Large intestine (tissue), 3 donors: ENCODE results near the gene GEMIN8. TPM values are rescaled to one million over a fixed set of nuclear protein-coding genes. Genes with fewer than 3 reads are reported as not detected.

Source experiments
- DNase-seq, 2 donors: peaks; one replicate each; pipeline versions ENCODE4 v3.0.0 to v3.0.0-alpha.2; 2013
- H3K27ac ChIP-seq: one replicate; pipeline ENCODE4 v1.5.1; 2013; ENCODE audit warnings: low read length
- H3K27me3 ChIP-seq: 2 replicates; pipeline ENCODE4 v1.6.1; 2013; ENCODE audit warnings: low read length; ENCODE audit not compliant: control insufficient read depth, insufficient read depth
- H3K36me3 ChIP-seq: 2 replicates; pipeline ENCODE4 v1.6.1; 2013; ENCODE audit warnings: low read length; ENCODE audit not compliant: control insufficient read depth, insufficient read depth
- H3K4me1 ChIP-seq: one replicate; pipeline ENCODE4 v1.6.1; 2013; ENCODE audit warnings: low read length; ENCODE audit not compliant: control insufficient read depth, insufficient read depth
- H3K4me3 ChIP-seq: one replicate; pipeline ENCODE4 v1.5.1; 2013; ENCODE audit warnings: low read length
- H3K9me3 ChIP-seq: one replicate; pipeline ENCODE4 v1.6.1; 2013; ENCODE audit warnings: mild to moderate bottlenecking, low read depth, low read length, moderate library complexity; ENCODE audit not compliant: control insufficient read depth
- WGBS: methylation state at CpG from one replicate; pipeline ENCODE4 v1.1.5; 2013; ENCODE audit warnings: low lambda C conversion rate; ENCODE audit not compliant: insufficient coverage; 5-methylcytosine and 5-hydroxymethylcytosine counted together
- polyA plus RNA-seq: library from polyadenylated mRNA; unstranded; fragments of 120-200 nt; gene quantifications from one replicate; pipeline ENCODE4 v1.2.1, GENCODE V29; 2013

The GEMIN8 gene
- polyA plus RNA-seq, 1 donor = 19.6 TPM

DNA sequence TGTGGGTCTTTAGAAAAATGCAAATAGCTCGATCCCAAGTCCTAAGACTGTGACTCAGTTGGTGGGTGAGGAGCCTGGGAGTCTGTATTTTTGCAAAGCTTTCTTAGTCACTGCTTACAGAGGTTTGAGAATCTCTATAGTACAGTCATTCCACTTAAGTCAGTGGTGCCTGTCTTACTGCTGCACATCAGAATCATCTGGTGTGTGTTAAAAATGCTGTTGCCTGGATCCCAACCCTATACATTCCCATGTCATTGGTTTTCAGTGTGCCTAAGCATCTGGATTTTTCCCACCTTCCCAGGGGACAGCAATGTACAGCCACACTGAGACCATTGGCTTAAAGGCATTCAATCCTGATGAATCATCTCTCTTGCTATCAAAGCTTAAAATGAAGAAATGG, 21.0 kb upstream of the GEMIN8 start:
- H3K27ac ChIP-seq = no peak overlapping the region
- H3K4me1 ChIP-seq = no peaks in the 10 kb centered on the region
- H3K9me3 ChIP-seq = no peaks in the 10 kb centered on the region
- no peak overlapping the region for H3K4me3 ChIP-seq
- WGBS = no CpG with 5 or more reads among the region's 1 CpG
- no peaks in the 10 kb centered on the region for H3K27me3 ChIP-seq
- H3K36me3 ChIP-seq = no peaks in the 10 kb centered on the region
- no peak for DNase-seq

DNA sequence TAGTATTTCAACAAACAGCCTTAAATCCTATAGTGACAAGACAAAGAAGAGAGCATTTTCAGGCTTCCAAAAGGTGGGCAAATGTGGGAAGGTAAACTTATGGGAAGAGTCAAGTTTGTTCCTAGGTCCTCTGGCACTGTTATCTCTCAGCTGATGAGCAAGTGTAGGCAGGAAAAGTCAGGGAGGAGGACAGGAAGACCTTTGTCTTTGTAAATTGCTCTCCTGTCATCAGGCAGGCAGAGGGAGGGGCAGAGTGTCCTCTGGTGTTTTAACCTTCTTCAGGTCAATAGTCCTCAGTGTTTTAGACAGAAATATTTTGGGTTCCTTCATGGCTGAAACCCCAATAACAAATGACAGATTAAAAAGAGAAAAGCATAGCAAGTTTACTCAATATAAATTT, 13.5 kb upstream of the GEMIN8 start:
- no peaks in the 10 kb centered on the region for H3K4me1 ChIP-seq
- peak in 1 of 2 donors; percentile 19 for DNase-seq
- no peaks in the 10 kb centered on the region for H3K9me3 ChIP-seq
- no peaks in the 10 kb centered on the region for H3K36me3 ChIP-seq
- no peak overlapping the region for H3K4me3 ChIP-seq
- no peaks in the 10 kb centered on the region for H3K27me3 ChIP-seq
- H3K27ac ChIP-seq = no peak overlapping the region

- Histone ChIP-seq H3K9me3 (no peaks in the 10 kb centered on the region), H3K4me3 (no peak overlapping the region), H3K4me1 (no peaks in the 10 kb centered on the region), H3K27me3 (no peaks in the 10 kb centered on the region), H3K27ac (no peak overlapping the region), H3K36me3 (no peaks in the 10 kb centered on the region)
- 40% methylated on average over 2 of the region's 3 CpGs for WGBS
- peak in 1 of 2 donors; percentile 11 for DNase-seq
Measured at GRCh38 chrX:14039344-14039743, 9.7 kb upstream of the GEMIN8 start.

- DNase-seq = no peak
- Histone ChIP-seq H3K36me3 (no peaks in the 10 kb centered on the region), H3K4me1 (no peaks in the 10 kb centered on the region), H3K4me3 (no peak overlapping the region), H3K9me3 (no peaks in the 10 kb centered on the region), H3K27ac (no peak overlapping the region), H3K27me3 (no peaks in the 10 kb centered on the region)
- no CpG with 5 or more reads among the region's 3 CpGs for WGBS
Measured at GRCh38 chrX:14038375-14039085, 8.8 kb upstream of the GEMIN8 start.

DNA sequence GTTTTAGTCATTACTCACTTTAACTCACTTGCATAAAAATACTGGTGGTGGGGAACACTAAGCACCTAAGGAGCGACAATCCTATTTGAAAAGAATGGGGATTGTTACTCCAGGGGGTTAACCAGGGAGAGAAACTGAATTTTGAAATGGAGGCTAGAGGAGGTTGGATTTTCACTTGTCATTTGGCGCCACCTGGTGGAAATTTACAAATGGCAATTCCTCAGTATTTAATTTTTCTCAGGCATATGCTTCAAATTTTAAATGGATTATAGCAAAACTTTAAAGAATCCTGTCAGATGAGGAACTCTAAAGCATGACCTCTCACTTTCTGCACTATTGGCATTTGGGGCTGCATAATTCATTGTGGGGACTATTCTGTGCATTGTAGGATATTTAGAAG, 2.7 kb upstream of the GEMIN8 start:
- no peaks in the 10 kb centered on the region for H3K9me3 ChIP-seq
- H3K36me3 ChIP-seq = no peaks in the 10 kb centered on the region
- H3K27ac ChIP-seq = no peak overlapping the region
- no peaks in the 10 kb centered on the region for H3K4me1 ChIP-seq
- WGBS = no CpG with 5 or more reads among the region's 2 CpGs
- peak in 1 of 2 donors; percentile 21 for DNase-seq
- no peaks in the 10 kb centered on the region for H3K27me3 ChIP-seq
- H3K4me3 ChIP-seq = no peak overlapping the region

GRCh38 chrX:14030174-14030530, 460 bp upstream of the GEMIN8 start:
- H3K4me1 ChIP-seq = no peaks in the 10 kb centered on the region
- no peaks in the 10 kb centered on the region for H3K27me3 ChIP-seq
- peak overlapping the region; percentile 81 for H3K4me3 ChIP-seq
- no peaks in the 10 kb centered on the region for H3K9me3 ChIP-seq
- peak overlapping the region; percentile 82 for H3K27ac ChIP-seq
- no peak for DNase-seq
- H3K36me3 ChIP-seq = no peaks in the 10 kb centered on the region
- 0% methylated on average over 1 of the region's 7 CpGs for WGBS

DNA sequence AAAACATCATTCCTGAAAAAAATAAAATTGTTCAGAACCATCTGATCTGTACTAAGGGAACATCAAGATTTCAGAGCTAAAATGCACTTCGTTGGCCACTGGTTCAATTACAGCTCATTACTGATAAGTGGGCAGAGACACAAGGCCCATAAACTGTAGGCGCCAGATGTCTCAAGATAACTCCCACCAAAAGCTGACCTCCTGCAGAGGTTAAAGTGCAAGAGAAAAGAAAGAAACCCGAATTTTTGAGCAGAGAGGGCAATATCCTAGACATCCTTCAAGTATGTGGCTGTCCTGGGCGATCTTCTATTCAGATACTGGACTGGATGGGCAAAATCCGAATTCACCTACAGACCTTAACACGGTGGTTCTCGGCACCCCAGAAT, 660 bp downstream of the GEMIN8 start:
- no peaks in the 10 kb centered on the region for H3K27me3 ChIP-seq
- H3K4me3 ChIP-seq = peak overlapping the region; percentile 81
- WGBS = no CpG with 5 or more reads among the region's 7 CpGs
- H3K4me1 ChIP-seq = no peaks in the 10 kb centered on the region
- H3K27ac ChIP-seq = peak overlapping the region; percentile 82
- DNase-seq = peak in 1 of 2 donors; percentile 24
- H3K9me3 ChIP-seq = no peaks in the 10 kb centered on the region
- H3K36me3 ChIP-seq = no peaks in the 10 kb centered on the region

DNA sequence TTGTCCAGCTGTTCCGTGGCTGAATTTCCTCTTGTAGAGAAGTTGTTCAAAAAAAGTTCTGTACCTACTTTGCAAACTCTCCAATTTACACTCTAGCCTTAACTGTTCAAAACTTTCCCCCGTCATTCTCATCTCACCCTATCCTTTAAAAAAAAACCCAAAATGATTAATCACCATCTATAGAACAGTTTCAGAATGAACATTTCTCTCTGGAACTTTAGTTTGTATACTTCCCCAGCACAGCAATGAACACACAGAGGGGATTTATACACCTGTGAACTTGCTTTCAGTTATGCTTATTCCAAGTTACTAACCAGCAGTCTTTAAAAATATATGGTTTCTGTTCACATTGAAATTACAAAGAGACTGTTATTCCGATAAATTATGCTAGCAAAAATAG, 1.2 kb downstream of the GEMIN8 start:
- Histone ChIP-seq H3K4me1 (no peaks in the 10 kb centered on the region), H3K4me3 (peak overlapping the region; percentile 81), H3K9me3 (no peaks in the 10 kb centered on the region), H3K27me3 (no peaks in the 10 kb centered on the region), H3K36me3 (no peaks in the 10 kb centered on the region), H3K27ac (peak overlapping the region; percentile 82)
- 78% methylated on average over 1 of the region's 3 CpGs for WGBS
- DNase-seq = no peak

GRCh38 chrX:14027511-14028019, 2.1 kb downstream of the GEMIN8 start:
- no peaks in the 10 kb centered on the region for H3K4me1 ChIP-seq
- H3K27me3 ChIP-seq = no peaks in the 10 kb centered on the region
- H3K36me3 ChIP-seq = no peaks in the 10 kb centered on the region
- no peaks in the 10 kb centered on the region for H3K9me3 ChIP-seq
- no peak overlapping the region for H3K4me3 ChIP-seq
- H3K27ac ChIP-seq = no peak overlapping the region
- no peak for DNase-seq

DNA sequence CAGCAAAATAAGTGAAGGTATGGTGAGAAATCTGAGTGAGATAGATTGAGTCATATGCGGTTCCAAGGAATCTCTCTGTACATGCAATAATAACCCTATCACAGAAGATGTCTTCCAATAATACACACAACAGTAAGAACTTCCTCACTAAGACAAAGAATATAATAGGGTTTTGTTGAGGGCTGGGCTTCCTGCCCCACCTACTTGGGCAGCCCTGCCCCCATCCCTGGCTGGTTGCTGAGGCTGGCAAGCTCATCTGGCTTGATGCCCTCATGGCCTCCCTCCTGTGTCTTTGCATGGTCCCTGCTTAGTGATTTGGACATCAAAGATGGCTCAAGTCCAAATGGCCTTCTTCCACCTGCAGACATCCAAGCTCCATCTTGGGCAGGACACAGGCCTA, 2.7 kb downstream of the GEMIN8 start:
- Histone ChIP-seq H3K27ac (no peak overlapping the region), H3K36me3 (no peaks in the 10 kb centered on the region), H3K4me3 (no peak overlapping the region), H3K4me1 (no peaks in the 10 kb centered on the region), H3K27me3 (no peaks in the 10 kb centered on the region), H3K9me3 (no peaks in the 10 kb centered on the region)
- no peak for DNase-seq
- no CpG with 5 or more reads among the region's 1 CpG for WGBS

DNA sequence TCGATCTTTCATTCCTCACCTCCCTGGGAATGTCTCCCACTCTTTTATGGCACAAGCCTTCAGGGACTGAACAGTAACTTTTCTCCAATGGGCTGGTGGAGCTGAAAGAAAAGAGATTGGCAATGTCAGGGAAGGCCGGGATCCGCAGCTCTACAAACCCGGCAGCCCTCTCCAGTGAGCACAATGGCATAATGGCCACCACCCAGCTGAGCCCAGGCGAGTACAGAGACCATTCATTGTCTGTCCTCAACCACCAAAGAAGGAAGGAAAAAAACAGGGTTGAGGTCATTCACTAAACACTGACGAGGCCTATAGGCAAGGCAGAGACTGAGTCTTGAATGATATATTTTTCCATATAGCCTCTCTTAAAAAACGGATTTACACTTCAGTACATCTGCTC, 3.6 kb downstream of the GEMIN8 start:
- Histone ChIP-seq H3K27me3 (no peaks in the 10 kb centered on the region), H3K4me1 (no peaks in the 10 kb centered on the region), H3K36me3 (no peaks in the 10 kb centered on the region), H3K9me3 (no peaks in the 10 kb centered on the region), H3K4me3 (no peak overlapping the region), H3K27ac (no peak overlapping the region)
- DNase-seq = no peak
- WGBS = no CpG with 5 or more reads among the region's 7 CpGs
